HG03442 (cell line): ENCODE results near the gene LMCD1.

Experiments
- ATAC-seq: cut with Tn5 transposase; IDR thresholded peaks from one replicate; pipeline ENCODE4 v1.9.1; 2021; ENCODE audit warnings: mild to moderate bottlenecking, moderate library complexity; ENCODE audit not compliant: unreplicated experiment

Gene LMCD1

DNA sequence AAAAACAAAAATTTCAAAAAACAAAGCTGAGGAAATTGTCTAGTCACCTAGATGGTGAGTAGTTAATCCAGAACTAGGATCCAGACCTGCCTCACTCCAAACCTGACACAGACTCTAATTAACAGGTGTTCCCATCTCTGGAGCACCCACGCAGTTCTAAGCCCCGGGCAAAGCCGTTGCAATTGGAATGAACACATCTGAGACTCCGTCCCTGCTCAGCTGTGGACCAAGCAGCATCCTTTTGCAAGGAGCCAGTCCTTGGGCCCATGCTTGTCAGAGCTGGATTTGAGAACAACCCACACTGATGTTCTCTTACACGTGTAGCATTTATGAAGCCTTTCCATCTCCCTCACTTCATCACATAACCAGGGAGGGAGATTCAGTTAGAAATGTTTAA lies 54.8 kb downstream of the LMCD1 start:
- ATAC-seq, result no peak

DNA sequence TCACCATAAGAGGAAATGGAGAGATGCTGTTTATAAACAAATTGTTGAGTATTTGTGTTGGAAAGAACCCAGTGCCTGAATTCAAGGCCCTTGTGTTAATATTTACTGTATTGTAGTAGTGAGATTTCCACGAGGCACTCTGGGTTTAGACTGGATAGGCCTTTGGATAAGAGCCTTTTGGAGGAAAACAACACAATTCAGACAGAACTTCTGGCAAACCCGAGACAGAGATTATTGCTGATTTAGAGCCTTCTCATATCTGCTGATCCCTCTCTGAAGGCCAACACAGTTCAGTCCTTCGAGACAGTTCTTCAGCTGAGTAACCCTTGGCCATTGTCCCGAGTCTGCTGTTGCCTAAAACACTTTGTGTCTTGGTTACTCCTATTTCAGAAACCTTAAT lies 55.7 kb downstream of the LMCD1 start:
- no peak for ATAC-seq

GRCh38 chr3:8558645-8559044 lies 57.0 kb downstream of the LMCD1 start:
- ATAC-seq, result no peak

- ATAC-seq, result no peak
These were observed 57.7 kb downstream of the LMCD1 start for GRCh38 chr3:8559351-8559750.

- ATAC-seq, result no peak
These were observed 58.9 kb downstream of the LMCD1 start for GRCh38 chr3:8560366-8561007.

DNA sequence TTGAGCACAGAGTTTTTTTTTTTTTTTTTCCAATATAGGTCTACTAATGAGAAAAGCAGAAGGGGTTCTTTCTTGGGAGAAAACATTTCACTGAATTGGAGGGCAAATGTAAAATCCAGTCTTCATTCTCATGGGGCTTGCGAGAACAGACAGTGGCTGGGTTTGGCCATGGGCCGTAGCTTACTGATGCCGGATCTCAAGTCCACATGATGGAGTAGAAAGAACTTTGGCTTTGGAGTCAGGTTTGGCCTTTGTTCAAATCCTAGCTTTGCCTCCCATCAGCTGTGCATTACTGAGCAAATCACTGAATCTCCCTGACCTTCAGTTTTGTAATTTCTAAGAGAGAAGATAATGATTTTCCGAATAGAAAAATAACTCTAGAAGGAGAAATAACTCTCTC lies 59.7 kb downstream of the LMCD1 start:
- ATAC-seq, result no peak

DNA sequence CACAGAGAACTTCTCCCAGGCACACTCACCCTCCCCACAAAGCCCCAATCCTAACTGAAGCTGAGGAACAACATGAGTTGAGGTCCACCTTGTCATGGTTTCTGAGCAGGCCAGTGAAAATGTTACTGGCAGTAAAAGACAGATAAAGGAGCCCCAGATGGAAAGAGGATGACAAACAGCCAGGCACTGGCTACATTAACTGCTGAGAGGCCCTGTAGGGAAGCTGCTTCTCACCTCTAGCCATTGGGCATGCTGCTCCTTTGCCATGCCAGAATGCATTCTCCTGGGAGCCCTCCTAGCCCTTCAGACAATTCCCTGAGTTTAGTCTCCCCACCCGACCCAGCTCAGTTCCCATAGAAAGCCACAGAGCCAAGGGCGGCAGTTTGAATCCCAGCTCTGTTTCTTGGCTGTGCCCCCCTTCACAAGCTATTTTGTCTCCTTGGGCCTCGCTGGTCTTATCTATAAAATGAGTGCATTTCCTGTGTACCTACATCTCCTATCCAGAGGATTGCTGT lies 60.5 kb downstream of the LMCD1 start:
- ATAC-seq, result no peak

DNA sequence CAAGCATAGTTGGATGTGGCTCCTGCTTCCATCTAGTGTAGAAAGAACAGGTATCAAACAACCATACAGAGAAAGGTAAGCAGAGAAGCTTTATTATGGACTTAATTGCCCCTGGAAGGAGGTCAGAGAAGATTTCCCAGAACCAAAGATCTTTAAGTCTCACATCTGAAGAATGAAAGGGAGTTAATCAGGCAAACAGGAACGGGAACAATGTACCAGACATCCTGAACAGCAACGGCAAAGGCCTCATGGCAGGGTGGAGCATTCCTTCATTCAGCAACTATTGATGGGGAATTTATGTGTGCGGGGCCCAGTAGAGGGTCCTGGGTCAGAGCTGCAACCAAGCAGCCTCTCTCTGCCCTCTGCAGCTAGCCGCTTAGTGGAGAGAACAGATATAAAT lies 61.5 kb downstream of the LMCD1 start:
- no peak for ATAC-seq

- ATAC-seq, result no peak
These were observed 62.0 kb downstream of the LMCD1 start for GRCh38 chr3:8563597-8563996.

- no peak for ATAC-seq
These were observed 63.8 kb downstream of the LMCD1 start for GRCh38 chr3:8565376-8565775.

- no peak for ATAC-seq
These were observed 66.4 kb downstream of the LMCD1 start for GRCh38 chr3:8567784-8568575.

- ATAC-seq, result no peak
These were observed 69.6 kb downstream of the LMCD1 start for GRCh38 chr3:8571256-8571655.

- no peak for ATAC-seq
These were observed 71.8 kb downstream of the LMCD1 start for GRCh38 chr3:8573342-8573926.

DNA sequence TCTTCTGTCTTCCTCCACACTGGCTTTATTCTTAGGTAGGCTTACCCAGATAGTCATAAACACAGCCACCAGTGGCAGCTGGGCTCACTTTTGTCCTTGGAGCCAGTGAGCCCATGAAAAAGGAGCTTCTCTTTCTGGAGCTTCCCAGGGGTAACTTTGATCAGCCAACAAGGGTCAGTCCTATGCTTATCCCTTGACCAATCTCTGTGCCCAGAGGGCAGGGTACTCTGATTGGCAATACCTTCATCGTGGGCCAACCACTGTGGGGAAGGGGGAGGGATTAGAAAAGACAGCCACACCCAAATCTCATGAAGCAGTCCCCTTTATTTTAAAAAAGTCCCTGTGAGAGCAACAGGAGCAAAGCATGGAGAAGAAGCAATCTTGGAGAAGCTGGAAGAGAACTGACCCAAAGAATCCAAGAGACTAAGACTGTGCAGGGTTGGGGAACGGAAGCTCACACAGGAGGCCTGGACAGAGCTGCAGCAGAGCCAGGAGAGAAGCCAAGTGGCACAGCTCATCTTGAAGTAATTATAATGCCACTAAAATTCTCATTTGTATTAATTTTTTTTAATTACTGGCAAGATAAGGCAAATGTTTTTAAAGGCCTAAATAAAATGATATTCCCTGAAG lies 72.5 kb downstream of the LMCD1 start:
- ATAC-seq, result no peak

GRCh38 chr3:8574670-8575322 lies 73.2 kb downstream of the LMCD1 start:
- ATAC-seq, result no peak

DNA sequence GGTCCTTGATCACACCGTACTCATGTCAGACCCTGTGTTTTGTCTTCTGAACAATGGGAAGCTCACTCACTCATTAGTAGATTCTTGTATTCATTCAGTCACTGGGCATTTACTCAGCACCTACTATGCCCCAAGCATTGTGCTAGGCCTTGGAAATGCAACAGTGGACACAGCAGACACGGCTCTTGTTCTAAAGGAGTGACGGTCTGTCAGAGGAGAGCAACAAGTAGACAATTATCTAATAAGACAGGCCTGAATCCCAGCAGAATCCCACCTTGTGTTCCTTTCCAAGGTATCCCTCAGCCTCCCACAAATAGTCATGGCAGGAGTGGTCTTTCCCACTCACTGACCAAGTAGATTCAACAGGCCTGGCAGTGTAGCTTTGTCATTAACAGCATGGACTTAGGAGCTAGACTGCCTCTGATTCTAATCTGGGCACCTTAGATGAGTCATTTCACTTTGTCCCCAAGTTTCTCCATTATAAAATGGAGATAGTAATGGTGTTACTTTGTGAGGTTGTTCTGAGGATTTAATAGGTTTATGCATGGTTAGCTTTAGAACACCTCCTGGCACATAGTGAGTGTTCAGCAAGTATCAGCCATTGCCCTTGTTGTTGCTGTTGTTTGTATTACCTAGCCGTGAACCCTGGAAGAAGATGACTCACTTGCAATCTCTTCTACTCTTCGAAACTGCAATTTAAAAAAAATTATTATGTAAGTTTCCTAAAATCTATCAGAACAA lies 73.9 kb downstream of the LMCD1 start:
- no peak for ATAC-seq

GRCh38 chr3:8576436-8576835 lies 74.8 kb downstream of the LMCD1 start:
- no peak for ATAC-seq

DNA sequence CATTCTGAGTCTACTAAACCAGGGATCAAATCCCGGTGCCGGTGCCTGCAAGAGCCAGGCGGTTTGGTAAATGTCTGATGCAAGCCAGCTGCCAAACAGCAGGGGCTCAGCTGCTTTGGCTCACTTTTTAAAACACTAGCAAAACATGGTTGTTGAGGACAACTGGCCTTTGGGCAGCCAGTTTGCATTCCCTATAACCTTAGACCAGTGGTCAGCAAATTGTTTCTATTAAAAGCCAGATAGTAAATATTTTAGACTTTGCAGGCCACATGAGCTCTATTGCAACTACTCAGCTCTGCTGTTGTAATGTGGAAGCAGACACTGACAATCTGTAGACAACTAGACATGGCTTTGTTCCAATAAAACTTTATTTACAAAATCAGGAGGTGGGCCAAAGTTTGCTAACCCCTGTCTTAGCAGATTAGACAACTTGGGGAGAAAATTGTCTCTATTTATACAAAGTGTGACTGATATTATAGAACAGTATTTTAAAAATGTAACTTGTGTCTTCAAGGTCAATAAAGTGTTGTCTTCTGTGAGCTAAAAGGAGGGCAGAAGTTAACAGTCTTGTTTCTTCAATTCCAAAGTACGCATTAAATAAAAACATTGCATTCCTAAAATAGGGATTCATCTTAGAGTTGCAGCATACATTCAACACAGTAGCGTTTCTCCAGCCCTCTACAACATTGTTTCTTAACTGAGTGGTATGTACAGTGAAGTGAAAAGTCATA lies 75.4 kb downstream of the LMCD1 start:
- no peak for ATAC-seq

- ATAC-seq, result no peak
These were observed 76.7 kb downstream of the LMCD1 start for GRCh38 chr3:8578282-8578681.

DNA sequence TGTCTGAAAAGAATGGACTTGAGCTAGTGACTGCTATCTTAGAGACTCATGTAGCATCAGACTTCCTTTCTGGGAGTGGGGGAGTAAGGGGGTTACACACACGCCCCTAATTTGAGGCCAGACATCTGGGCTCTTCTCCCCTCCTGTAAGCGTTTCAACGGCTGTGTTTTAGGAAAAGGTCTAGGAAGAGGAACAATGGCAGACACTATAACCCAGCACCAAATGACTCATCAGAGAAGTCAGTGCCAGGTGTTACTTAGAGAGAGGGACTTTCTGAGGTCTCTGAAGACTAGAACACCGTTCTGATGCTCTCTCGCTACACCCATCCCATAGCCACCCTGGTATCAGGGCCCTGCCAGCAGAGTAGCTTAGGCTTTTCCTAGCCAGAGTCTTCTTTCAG lies 77.5 kb downstream of the LMCD1 start:
- ATAC-seq, result peak; percentile 99
